ENCODE data around the gene MAPKAP1.

DNA sequence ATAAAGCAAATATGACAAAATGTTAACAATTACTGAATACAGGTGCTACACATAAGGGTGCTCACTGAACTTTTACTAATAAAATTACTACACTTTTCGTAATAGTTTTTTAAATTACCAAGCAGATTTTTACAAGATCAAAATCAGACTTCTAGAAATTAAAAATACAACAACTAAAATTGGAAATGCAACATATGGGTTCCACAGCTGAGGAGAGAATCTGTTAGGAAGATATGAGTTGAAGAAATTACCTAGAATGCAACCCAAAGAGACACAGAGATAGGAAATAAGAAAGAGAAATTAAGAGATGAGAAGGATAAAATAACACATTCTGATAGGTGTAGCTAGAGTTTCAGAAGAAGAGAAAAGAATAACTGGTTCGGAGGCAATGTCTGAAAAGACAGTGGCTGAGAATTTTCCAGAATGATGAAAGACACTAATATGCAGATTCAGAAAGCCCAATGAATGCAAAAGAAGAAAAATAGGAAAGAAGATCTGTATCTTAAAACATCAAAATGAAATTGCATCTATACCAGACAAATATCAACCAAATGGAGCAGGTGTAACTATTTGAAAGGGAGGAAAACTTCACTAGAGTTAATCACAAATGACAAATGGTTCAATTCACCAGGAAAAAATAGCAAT lies 95.8 kb downstream of the MAPKAP1 start:
- TF ChIP-seq, protein P1, sequence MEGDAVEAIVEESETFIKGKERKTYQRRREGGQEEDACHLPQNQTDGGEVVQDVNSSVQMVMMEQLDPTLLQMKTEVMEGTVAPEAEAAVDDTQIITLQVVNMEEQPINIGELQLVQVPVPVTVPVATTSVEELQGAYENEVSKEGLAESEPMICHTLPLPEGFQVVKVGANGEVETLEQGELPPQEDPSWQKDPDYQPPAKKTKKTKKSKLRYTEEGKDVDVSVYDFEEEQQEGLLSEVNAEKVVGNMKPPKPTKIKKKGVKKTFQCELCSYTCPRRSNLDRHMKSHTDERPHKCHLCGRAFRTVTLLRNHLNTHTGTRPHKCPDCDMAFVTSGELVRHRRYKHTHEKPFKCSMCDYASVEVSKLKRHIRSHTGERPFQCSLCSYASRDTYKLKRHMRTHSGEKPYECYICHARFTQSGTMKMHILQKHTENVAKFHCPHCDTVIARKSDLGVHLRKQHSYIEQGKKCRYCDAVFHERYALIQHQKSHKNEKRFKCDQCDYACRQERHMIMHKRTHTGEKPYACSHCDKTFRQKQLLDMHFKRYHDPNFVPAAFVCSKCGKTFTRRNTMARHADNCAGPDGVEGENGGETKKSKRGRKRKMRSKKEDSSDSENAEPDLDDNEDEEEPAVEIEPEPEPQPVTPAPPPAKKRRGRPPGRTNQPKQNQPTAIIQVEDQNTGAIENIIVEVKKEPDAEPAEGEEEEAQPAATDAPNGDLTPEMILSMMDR (conservative IDR thresholded peaks at IDR 0.05; ENCODE audit: low read length) = no peak
- no peak for TF ChIP-seq EZH2phosphoT487 (IDR thresholded peaks at IDR 0.05; ENCODE audit: borderline replicate concordance, low read depth, low read length)
